Ishikawa (cell line): ENCODE measurements around the gene EBNA1BP2.

Source experiments
- CEBPB ChIP-seq: IDR thresholded peaks from 2 replicates; pipeline ENCODE4 v1.6.1; 2012
- CREB1 ChIP-seq: IDR thresholded peaks from 2 replicates; pipeline ENCODE4 v1.6.1; 2012; ENCODE audit warnings: low read depth
- EGR1 ChIP-seq: IDR thresholded peaks from 2 replicates; pipeline ENCODE4 v1.6.1; 2012
- EP300 ChIP-seq: IDR thresholded peaks from 2 replicates; pipeline ENCODE4 v1.6.1; 2012; ENCODE audit warnings: borderline replicate concordance
- FOXM1 ChIP-seq: IDR thresholded peaks from 2 replicates; pipeline ENCODE4 v1.6.1; 2012; ENCODE audit warnings: low read depth, borderline replicate concordance
- NFIC ChIP-seq: IDR thresholded peaks from 2 replicates; pipeline ENCODE4 v1.6.1; 2012
- RAD21 ChIP-seq: IDR thresholded peaks from 2 replicates; pipeline ENCODE4 v1.6.1; 2012; ENCODE audit warnings: low read depth
- REST ChIP-seq: IDR thresholded peaks from 2 replicates; pipeline ENCODE4 v1.6.1; 2012; ENCODE audit warnings: low read depth, mild to moderate bottlenecking
- TAF1 ChIP-seq: IDR thresholded peaks from 2 replicates; pipeline ENCODE4 v1.6.1; 2012; ENCODE audit warnings: low read depth, mild to moderate bottlenecking
- TCF12 ChIP-seq: IDR thresholded peaks from 2 replicates; pipeline ENCODE4 v1.6.1; 2012; ENCODE audit warnings: low read depth
- TEAD4 ChIP-seq: IDR thresholded peaks from 2 replicates; pipeline ENCODE4 v1.6.1; 2012
- YY1 ChIP-seq: IDR thresholded peaks from 2 replicates; pipeline ENCODE4 v1.6.1; 2012; ENCODE audit warnings: low read depth
- ZBTB7A ChIP-seq: IDR thresholded peaks from 2 replicates; pipeline ENCODE4 v1.6.1; 2012; ENCODE audit warnings: low read depth

- no peak for TF ChIP-seq NFIC
- TF ChIP-seq FOXM1 = no peak
- no peak for TF ChIP-seq YY1
- no peak for TF ChIP-seq TEAD4
- no peak for TF ChIP-seq EGR1
- no peak for TF ChIP-seq TAF1
- TF ChIP-seq TCF12 = no peak
- no peak for TF ChIP-seq EP300
- no peak for TF ChIP-seq RAD21
- TF ChIP-seq CREB1 = no peak
- TF ChIP-seq CEBPB = no peak
- no peak for TF ChIP-seq ZBTB7A
- no peak for TF ChIP-seq REST
Measured at GRCh38 chr1:43140583-43140982, 31.5 kb downstream of the EBNA1BP2 start.
